ENCODE data around the gene RTL1. TPM values are rescaled to one million over a fixed set of nuclear protein-coding genes. Genes with fewer than 3 reads are reported as not detected.

The RTL1 gene
- total RNA-seq, 2 experiments from 2014 or later, result not detected

DNA sequence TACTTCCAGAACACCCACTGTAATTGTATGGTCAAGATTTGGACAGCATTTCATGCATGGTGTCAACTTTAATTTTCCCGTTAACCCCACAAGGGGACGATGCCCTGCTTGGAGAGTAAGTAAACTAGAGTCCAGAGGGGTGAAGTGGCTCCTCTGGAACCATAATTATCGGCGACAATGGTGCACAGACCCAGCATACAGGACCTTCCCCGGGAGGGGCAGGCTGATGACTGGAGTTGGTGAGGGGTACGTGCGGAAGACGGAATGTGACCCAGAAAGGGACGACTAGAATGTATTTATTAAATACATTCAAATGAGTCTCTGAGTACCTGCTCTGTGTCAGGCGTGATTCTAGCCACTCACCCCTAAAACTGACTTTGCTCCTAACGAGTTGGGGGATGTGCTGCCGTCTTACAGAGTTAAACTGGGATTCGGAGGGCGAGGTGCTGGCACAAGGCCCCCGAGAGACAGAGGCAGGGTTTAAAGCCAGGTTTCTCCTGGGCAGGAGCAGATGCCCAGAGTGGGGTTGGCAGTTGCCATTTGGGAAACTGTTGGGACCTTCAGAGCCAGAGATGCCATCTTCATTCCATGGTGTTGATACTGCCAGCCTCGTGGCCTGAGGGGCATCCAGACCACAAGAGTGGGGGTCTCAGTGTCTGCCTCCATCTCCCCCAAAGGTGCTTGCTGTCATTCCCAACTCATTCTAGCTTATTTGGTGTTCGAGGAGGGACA, 10.9 kb downstream of the RTL1 start:
- POLR2A ChIA-PET, result no interaction called here
- H3K4me3 Mint-ChIP-seq, result no peak overlapping the region
- H3K36me3 Mint-ChIP-seq, result no peaks in the 10 kb centered on the region
- H3K4me1 Mint-ChIP-seq, result no peaks in the 10 kb centered on the region
- H3K27ac Mint-ChIP-seq, result no peak overlapping the region
- H3K9me3 Mint-ChIP-seq, result no peaks in the 10 kb centered on the region
- peaks cover 8% of the 10 kb centered on the region for H3K27me3 Mint-ChIP-seq
- ATAC-seq (ENCODE audit: low read depth) (no peak), DNase-seq (peak; percentile 10)

DNA sequence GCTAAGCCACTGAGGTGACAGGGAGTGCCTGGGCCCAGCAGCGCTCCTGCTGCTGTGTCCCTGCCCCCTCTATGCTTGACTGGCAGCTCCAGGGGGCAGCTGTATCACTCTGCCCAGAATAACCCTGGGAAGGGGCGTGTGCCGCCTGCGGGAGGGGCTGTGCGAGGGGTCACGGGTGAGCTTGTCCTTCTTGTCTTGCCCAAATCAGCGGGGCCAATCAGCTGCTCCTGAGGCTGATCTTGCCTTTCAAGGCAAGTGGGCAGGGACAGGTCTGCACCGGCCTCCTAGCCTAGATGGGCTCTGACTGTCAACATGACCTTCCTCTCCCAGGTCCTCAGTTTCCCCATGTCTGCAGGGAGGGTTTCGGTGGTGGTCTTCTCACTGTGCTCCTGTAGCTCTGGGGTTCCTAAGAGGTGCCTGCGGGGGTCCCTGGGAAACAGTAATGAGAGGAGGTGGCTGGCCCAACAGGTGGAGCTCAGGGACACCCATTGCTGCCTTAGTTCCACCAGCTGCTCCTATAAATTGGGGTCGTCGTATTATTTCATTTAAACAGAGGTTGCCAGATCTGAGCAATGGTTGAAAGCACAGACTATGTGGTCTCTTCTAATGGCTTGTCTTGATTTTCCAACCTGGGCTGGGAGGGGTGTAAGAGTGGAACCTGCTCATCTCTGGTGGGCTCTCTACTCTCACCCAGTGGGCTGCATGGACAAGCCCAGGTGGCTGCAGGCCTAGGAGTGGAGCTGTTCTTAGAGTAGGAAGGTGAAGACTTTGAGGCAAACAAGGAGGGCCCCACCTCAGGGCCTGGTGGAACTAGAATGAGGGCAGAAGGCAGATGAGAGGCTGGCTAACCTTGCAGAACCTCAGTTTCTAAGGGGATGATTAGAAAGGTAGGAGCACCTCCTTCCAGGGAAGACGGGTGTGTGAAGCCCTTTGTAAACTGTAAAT, 11.7 kb downstream of the RTL1 start:
- Mint-ChIP-seq H3K4me1 (no peaks in the 10 kb centered on the region), H3K4me3 (no peak overlapping the region), H3K27me3 (peaks cover 10% of the 10 kb centered on the region), H3K9me3 (no peaks in the 10 kb centered on the region), H3K36me3 (no peaks in the 10 kb centered on the region), H3K27ac (no peak overlapping the region)
- POLR2A ChIA-PET, result no interaction called here
- ATAC-seq (ENCODE audit: low read depth), result no peak
- DNase-seq, result peak; percentile 10

DNA sequence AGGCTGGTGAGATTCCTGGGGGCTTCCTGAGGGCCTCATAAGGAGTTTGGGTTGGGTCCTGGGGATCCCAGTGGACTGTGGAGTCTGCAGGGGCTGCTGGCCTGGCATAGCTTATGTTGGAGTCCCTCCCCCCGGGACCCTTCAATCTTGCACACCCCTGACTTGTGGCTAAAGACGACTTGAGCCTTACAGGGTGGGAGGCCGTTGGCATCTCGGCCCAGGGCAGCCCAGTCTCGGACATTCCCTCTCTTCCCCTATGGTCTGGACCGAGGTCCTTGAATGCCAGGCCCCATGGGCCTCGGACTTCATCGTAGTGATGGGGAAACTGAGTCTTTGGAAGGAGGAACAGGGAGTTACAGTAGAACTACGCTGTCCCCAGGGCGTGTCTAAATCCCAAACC, 12.5 kb downstream of the RTL1 start:
- H3K9me3 Mint-ChIP-seq, result no peaks in the 10 kb centered on the region
- no peak overlapping the region for H3K27ac Mint-ChIP-seq
- H3K4me3 Mint-ChIP-seq, result no peak overlapping the region
- no peaks in the 10 kb centered on the region for H3K4me1 Mint-ChIP-seq
- DNase-seq (peak; percentile 7), ATAC-seq (ENCODE audit: low read depth) (no peak)
- POLR2A ChIA-PET, result no interaction called here
- no peaks in the 10 kb centered on the region for H3K36me3 Mint-ChIP-seq
- peaks cover 10% of the 10 kb centered on the region for H3K27me3 Mint-ChIP-seq

DNA sequence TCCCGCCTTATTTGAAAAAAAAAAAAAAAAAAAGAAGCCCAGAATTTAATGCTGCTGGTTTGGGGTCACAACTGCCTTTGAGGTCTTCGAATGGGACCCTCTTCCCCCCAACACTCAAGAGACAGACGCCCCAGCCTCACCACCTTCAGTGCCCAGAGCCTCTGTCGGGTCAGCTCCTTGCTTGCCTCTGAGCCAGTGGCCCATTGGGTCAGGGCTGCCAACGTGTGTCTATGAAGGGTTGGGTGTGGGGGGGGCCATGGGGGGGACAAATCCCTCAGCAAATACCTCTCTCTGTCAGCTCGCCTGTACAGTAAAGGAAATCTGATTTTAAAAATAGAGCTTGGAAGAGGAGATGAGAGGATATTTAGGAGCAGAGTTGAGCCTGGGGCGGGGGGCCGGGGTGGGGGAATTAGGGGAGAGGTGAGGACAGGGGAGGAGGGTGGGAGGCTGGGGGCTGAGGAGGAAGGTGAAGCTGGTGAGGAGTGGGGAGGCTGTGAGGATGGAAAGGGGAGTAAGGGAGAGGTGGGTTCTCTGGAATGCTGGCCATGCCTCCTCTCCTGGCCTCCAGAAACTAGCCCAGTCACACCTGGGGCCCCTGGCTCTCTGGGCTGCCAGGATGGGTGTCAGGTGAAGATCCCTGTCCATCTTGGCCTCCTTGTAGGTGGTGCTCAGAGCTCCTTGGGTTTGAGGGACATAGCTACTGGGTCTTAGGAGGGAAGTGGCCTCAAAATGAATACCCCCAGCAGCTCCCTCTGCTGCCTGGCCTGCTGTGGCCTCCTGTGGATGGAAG, 13.3 kb downstream of the RTL1 start:
- H3K27ac Mint-ChIP-seq, result no peak overlapping the region
- no peaks in the 10 kb centered on the region for H3K36me3 Mint-ChIP-seq
- H3K4me1 Mint-ChIP-seq, result no peaks in the 10 kb centered on the region
- H3K27me3 Mint-ChIP-seq, result peaks cover 10% of the 10 kb centered on the region
- no peak overlapping the region for H3K4me3 Mint-ChIP-seq
- no peak for ATAC-seq (ENCODE audit: low read depth)
- POLR2A ChIA-PET, result no interaction called here
- peak; percentile 10 for DNase-seq
- H3K9me3 Mint-ChIP-seq, result no peaks in the 10 kb centered on the region

DNA sequence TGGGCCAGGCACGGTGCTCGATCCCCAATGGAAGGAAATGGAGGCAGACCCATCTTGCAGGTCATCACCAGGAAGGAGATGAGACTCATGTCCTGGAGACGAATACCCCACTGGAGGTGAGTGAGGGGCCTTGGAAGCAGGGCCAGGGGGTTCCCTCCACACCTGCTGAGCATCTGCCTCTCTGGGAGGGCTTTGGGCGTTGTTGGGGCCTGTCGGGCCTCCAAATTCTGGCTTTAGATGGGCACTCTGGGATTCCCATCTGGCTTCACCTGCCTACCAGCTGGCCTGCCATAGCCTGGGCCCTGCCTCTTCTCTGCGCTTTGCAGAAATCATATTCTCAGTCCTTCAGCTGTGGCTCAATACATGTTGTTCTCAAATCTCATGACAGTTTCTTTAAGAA, 13.9 kb downstream of the RTL1 start:
- peak; percentile 8 for DNase-seq

DNA sequence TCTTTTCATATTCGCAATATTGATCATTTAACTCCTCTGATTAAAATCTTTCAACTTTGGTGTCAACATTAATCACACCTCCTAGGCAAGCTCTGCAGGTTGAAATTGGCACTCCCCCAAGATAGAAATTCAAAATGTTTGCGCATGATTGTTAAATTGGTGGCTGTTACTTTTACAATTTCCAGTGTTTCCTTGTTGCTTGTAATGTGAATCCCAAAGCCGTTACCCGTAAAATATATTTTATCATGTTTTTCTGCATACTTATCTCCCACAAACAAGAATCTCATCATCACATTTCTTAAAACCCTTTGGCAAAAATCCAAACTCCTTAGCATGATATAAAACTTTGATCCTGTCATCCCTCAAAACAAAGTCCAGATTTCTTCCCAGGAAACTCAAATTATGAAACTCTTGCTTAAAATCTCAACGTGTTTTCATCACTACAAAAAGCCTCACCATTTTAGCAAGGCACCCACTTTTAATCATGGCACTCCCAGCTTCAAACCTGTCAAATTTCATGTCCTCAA, 14.7 kb downstream of the RTL1 start:
- H3K27me3 Mint-ChIP-seq, result peaks cover 10% of the 10 kb centered on the region
- no peak overlapping the region for H3K4me3 Mint-ChIP-seq
- H3K9me3 Mint-ChIP-seq, result no peaks in the 10 kb centered on the region
- POLR2A ChIA-PET, result no interaction called here
- no peak overlapping the region for H3K27ac Mint-ChIP-seq
- no peaks in the 10 kb centered on the region for H3K4me1 Mint-ChIP-seq
- H3K36me3 Mint-ChIP-seq, result no peaks in the 10 kb centered on the region
- ATAC-seq (ENCODE audit: low read depth) (no peak), DNase-seq (no peak)

More for the DNA sequence above, 13.9 kb downstream of the RTL1 start:
- peaks cover 10% of the 10 kb centered on the region for H3K27me3 Mint-ChIP-seq
- no peaks in the 10 kb centered on the region for H3K36me3 Mint-ChIP-seq
- no peak for ATAC-seq (ENCODE audit: low read depth)
- H3K4me3 Mint-ChIP-seq, result no peak overlapping the region
- H3K4me1 Mint-ChIP-seq, result no peaks in the 10 kb centered on the region
- POLR2A ChIA-PET, result no interaction called here
- no peak overlapping the region for H3K27ac Mint-ChIP-seq
- no peaks in the 10 kb centered on the region for H3K9me3 Mint-ChIP-seq

DNA sequence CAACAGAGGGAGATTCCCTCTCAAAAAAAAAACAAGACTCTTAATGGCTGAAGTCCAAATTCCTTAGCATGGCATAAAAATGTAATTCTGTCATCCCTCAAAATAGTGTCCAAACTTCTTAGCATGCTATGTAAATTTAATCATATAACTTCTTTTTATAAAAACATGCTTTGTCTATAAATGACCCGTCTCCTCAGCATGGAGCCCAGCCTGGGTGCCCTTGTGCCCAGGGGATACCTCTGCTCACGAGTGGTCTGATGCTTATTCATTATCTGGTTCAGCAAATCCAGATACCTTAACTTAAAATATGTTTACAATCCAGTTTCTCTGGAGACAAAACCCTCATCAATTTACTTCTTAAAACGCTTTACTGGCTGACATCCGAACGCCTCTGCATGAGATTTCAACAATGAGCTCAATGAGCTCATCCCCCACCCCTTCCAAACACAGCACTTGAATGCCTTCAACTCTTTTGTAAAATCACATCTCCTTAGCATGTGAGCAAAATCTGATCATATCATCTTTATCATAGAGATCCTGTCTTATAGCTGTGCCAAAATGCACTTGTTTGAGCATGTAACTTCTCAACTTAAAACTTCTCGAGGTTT, 15.7 kb downstream of the RTL1 start:
- ATAC-seq (ENCODE audit: low read depth) (no peak), DNase-seq (no peak)
- H3K36me3 Mint-ChIP-seq, result no peaks in the 10 kb centered on the region
- POLR2A ChIA-PET, result no interaction called here
- no peaks in the 10 kb centered on the region for H3K4me1 Mint-ChIP-seq
- no peak overlapping the region for H3K4me3 Mint-ChIP-seq
- H3K9me3 Mint-ChIP-seq, result no peaks in the 10 kb centered on the region
- H3K27me3 Mint-ChIP-seq, result peaks cover 10% of the 10 kb centered on the region
- no peak overlapping the region for H3K27ac Mint-ChIP-seq

DNA sequence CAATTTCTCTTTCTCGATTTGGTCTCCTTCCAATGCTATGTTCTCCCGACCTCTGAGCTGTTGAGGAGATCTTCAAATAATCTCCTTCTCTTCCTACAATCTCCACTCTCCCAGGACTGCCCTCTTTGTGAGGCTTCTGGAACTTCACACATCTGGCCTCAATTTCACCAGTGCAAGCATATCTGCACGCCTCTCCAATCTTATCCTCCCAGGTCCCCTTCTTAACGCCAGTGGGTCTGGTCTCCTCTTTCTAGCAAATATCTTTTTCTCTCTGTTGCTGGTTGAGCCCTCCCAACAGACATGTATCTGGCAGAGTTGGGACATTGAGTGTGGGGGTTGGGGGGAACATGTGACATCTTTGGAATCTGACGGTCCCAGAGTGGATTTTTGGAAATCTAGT, 17.9 kb downstream of the RTL1 start:
- Mint-ChIP-seq H3K9me3 (no peaks in the 10 kb centered on the region), H3K4me3 (no peak overlapping the region), H3K27ac (no peak overlapping the region), H3K4me1 (no peaks in the 10 kb centered on the region), H3K36me3 (no peaks in the 10 kb centered on the region), H3K27me3 (peaks cover 10% of the 10 kb centered on the region)
- POLR2A ChIA-PET, result no interaction called here
- ATAC-seq (ENCODE audit: low read depth), result no peak
- DNase-seq, result no peak

DNA sequence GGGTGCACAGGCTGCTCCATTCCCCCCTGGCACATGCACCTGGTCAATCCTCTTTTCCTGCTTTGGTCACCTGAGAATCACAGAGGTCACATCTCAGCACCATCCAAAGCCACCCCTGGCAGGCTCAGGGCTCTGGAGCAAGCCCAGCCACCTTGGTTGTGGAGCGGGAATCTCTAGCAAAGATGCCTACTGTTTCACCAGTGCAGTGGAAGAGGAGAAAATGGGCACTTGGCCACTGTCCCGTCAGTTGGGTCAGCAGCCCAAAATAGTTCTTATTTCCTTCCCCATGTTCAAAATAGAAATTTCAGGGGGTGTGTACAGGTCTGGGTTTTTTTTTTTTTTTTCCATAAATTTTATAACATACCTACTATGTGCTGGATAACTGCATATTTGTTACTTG, 18.3 kb downstream of the RTL1 start:
- Mint-ChIP-seq H3K9me3 (no peaks in the 10 kb centered on the region), H3K27me3 (peaks cover 10% of the 10 kb centered on the region), H3K4me1 (no peaks in the 10 kb centered on the region), H3K4me3 (no peak overlapping the region), H3K36me3 (no peaks in the 10 kb centered on the region), H3K27ac (no peak overlapping the region)
- no peak for ATAC-seq (ENCODE audit: low read depth)
- POLR2A ChIA-PET, result no interaction called here
- no peak for DNase-seq

DNA sequence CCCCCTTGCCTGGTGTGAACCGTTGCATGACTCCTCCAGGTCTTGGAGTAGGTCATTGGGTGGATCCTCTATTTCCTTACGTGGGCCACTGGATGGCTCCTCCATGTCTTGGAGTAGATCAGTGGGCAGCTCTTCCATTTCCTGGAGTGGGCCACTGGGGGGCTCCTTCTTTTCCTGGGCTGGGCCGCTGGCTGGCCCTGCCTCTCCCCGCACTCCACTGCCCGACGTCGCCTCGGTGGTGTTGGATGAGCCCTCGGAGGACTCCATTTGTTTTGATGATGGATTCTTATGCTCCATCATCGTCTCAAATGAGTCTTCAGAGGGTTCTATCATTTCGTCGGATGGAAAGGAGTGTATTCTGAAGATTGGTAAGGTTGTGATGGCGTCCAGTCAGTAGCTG, 19.1 kb downstream of the RTL1 start:
- DNase-seq (no peak), ATAC-seq (ENCODE audit: low read depth) (no peak)
- Mint-ChIP-seq H3K27ac (no peak overlapping the region), H3K27me3 (peaks cover 10% of the 10 kb centered on the region), H3K4me3 (no peak overlapping the region), H3K4me1 (no peaks in the 10 kb centered on the region), H3K36me3 (no peaks in the 10 kb centered on the region), H3K9me3 (no peaks in the 10 kb centered on the region)
- POLR2A ChIA-PET, result no interaction called here

DNA sequence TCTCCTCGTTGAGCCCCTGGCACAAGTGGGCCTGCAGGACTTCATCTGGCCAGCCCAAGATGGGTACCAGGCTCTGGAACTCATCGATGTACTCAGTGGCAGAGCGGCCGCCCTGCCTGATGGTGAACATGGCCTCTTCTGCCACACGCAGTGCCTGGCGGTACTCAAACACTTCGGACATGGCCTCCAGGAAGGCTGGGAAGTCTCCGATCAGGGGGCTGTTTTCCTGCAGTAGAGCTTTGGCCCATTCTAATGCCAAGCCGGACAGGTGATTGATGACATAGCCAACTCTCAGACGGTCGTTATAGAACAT, 19.8 kb downstream of the RTL1 start:
- Mint-ChIP-seq H3K9me3 (no peaks in the 10 kb centered on the region), H3K36me3 (no peaks in the 10 kb centered on the region), H3K4me3 (no peak overlapping the region), H3K4me1 (no peaks in the 10 kb centered on the region), H3K27ac (no peak overlapping the region), H3K27me3 (peaks cover 10% of the 10 kb centered on the region)
- ATAC-seq (ENCODE audit: low read depth), result no peak
- POLR2A ChIA-PET, result no interaction called here
- DNase-seq, result no peak

DNA sequence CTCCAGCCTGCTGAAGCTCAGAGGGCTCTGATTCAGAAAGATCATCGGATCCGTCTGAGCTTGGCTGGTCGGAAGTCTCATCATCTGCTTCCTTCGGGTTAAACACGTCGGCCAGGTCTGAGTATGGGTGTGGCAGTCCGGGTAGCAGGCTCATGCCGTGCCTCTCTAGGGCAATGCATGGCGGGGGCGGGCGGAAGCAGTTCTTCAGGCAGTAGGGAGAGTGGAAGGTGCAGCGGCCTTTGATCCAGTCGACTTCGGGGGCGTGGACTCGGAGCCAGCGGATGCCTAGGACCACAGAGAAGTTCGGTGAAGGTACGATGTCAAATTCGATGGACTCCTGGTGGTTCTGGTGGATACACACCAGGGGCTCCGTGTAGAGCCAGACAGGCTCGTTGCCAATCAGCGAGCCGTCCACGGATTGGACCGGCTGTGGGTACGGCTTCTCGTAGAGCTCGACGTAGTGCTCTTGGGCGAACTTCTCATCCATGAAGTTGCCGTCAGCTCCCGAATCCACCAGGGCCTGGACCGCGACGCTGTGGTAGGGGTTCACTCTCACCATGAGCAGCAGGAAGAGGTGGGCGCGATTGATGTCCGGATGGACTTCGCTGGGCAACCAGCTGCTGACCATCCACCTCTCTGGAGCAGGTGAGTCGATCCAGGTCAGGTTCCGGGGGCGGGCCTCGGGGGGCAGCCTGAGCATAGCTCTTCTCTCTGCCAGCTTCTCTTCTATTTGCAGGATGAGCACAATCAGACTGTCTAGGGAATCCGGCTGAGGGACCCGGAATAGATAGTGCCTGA, 20.3 kb downstream of the RTL1 start:
- POLR2A ChIA-PET, result no interaction called here
- Mint-ChIP-seq H3K27me3 (peaks cover 7% of the 10 kb centered on the region), H3K27ac (no peak overlapping the region)

More for the DNA sequence above, 20.3 kb downstream of the RTL1 start:
- no peaks in the 10 kb centered on the region for H3K4me1 Mint-ChIP-seq
- H3K9me3 Mint-ChIP-seq, result no peaks in the 10 kb centered on the region
- DNase-seq, result no peak
- no peaks in the 10 kb centered on the region for H3K36me3 Mint-ChIP-seq
- no peak for ATAC-seq (ENCODE audit: low read depth)
- H3K4me3 Mint-ChIP-seq, result no peak overlapping the region

Data from activated naive CD8-positive, alpha-beta T cell treated with anti-CD3 and anti-CD28 coated beads, Interleukin-2, amount 10 ng/mL, durations not matched to agents 7 days and 5 days (primary cell).